GM11168 (cell line): Measurements from ENCODE around the gene SNTN.
"Not testable (repeated sequence)": the region's sequence is repeated elsewhere in the genome, so short reads cannot be mapped to it uniquely, and the experiment has no call there.

Source experiments
- in situ Hi-C: fragments of 300-500 bp; cut with MboI; formaldehyde crosslinking; loops from one replicate; pipeline ENCODE4 v1.12.0; 2022; ENCODE audit warnings: low sequenced_read_pairs; ENCODE audit not compliant: unreplicated experiment

Gene SNTN

DNA sequence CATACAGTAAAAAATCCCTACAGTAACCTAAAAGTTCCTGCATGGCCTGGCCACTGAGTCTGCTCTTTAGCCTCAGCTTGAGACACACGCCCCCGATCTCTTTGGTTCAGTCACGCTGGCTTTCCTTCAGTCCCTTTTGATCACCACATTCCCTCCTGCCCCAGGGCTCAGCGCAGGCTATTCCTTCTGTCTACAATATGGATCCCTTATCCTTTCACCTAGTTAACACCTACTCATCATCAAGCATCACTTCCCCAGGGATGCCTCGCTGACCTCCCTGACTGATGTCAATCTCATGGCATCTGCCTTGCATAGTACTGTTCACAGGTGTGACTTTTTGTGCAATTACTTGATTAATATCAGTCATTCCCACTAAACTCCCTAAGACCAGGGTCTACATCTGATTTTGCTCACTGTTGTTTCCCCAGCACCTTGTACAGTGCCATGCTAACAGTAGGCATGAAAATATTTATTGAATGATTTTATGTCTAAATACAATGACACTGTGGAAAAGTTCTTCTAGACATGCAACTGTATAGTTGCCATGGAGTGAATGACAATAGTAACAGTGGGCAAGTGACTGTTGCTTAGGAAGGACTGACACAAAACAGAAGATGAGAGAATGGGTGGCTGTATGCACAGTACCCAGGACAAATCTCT lies at the start of gene SNTN:
TSS of gene SNTN (plus strand) at position 610 of the 660 bp plus-strand sequence. CDS start at position 623, 13 bp downstream.
- in situ Hi-C loops = no loop called here

DNA sequence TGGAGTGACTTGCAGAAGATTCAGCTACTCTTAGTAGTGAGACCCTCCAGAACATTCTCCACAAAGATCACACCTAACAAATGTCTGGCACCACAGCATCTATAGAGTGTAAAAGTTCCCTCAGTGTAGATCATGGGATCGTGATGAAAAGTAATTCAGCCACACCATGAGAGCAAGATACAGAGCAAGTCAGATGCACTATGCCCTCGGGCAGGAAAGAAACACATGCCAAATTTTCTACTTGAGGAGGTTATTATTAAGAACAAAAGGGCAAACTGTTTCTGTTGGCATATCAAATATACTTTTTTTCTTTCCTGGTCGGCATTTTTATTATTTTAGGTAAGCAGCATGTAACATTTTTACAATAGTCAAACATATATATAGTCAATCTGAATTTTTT lies 44.8 kb upstream of the SNTN start:
- in situ Hi-C loops = no loop called here

DNA sequence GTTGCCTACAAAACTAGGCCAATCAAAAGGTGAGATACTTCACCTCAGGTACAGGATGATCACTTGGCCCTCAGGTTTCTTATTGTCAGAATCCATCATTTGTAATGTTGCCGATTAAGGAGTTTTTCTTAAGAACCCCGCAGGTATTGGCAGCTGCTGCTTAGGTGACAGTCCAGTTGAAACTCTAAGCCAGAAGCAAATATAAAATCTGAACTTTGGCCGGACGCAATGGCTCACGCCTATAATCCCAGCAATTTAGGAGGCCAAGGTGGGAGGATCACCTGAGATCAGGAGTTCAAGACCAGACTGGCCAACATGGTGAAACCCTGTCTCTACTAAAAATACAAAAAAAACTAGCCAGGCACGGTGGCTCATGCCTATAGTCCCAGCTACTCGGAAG lies 43.1 kb upstream of the SNTN start:
- in situ Hi-C loops = no loop called here

DNA sequence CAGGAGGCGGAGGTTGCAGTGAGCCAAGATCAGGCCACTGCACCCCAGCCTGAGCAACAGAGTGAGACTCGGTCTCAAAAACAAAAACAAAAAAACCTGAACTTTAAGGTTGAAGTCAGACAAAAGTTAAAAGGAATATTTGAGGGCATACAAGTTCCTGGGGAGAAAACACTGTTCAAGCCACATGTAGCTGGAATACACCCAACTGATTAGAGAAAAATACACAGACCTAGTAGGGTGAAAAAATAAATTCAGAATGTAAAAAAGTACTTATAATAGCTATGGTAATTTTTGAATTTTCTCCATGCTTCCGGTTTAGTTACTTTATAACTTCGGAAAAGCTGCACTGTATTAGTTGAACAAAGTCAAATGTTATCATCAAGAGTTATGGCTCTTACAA lies 42.6 kb upstream of the SNTN start:
- in situ Hi-C loops = no loop called here

DNA sequence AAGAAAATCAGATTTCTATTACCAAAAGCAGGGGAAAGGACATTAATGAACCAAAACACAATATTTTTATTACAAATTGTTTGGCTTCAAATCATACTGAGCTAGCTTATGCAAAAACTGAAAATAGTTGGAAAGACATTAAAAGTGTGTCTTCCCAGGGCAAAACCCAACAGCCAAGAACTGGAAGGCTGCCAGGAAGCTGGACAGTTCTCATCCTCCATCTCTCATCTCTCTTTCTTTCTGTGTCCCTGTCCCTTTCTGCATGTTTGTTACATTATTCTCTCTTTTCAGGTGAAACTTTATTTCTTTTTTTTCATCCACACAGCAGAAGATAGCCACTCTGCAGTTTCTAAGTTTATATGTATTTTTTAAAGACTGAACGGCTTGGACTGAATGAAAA lies 41.1 kb upstream of the SNTN start:
- in situ Hi-C loops = no loop called here

DNA sequence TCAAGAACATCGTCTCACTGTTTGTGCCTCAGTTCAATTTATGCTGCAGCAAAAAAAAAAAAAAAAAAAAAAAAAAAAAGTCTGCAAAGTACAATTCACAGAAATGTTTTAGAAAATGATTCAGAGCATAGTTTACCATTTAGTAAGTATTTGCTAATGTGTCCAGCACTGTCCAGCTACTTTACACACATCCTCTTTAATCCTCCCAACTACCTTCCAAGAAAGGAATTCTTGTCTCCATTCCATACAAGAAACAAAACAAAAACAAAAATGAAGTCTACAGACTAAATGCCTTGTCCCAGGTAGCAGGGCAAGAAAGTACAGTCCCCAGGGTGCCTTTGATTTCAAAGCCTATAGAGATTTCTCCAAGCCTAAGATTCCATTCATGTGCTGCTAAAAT lies 38.9 kb upstream of the SNTN start:
- in situ Hi-C loops = no loop called here

DNA sequence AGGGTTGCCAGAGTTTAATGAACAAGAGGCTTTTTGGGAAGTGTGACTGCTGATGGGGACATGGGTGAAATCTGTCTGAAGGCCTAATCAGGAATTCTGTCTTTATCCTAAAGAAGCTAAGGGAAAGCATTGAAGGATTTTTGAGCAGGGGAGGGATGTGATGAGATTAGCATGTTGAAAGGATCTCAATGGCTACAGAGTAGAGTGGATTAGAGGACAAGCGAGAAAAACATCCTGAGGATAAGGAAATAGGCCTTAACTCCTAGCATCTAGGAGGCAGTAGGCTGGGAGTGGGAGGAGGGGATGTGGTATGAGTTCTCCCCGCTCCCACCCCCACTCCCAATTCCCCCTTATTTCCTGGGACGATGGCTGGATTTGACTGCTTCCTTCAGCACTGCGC lies 35.1 kb upstream of the SNTN start:
- in situ Hi-C loops = no loop called here

DNA sequence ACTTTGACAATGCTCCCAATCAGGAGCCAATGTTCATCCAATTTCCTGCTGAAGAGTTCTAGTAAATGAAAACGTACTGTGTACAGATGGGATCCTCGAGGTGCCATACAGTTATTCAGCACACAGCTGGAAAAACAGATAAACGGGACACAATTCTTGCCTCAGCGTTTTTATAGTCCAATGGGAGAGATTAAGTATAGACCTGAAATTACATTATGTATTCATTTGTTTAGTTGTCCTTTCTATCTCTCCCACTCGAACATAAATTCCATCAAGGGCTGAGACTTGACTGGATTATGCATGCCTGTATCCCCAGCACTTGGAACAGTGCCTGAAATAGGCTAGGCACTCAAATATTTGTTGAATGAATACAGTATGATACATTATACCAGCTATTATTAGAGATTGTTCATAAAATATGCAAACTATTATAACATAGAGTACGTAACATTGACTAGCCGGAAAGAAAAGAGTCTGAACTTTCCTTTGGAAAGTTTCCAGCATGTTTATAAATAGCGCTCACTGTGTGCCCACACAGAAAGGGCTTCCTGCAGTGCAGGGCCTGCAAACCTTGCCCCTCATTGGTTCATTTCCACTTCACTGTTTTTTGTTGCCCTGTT lies 27.4 kb upstream of the SNTN start:
- in situ Hi-C loops = no loop called here

DNA sequence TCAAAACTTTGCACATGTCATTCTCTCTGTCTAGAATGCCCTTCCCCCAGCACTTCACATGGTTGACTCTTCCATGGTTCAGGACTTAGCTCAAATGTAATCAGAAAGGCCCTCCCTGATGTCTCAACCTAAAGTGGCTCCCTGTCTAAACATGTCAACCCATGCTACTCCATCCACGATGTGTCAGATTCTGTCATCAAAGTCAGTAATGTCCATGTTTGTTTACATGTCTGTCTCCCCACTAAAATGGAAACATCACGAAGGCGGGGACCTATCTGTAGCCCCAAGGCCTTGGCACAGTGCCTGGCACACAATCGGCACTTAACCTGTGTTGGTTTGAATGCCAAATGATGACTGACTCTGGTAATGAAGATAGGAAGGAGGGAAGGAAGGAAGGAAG lies 20.8 kb upstream of the SNTN start:
- in situ Hi-C loops = no loop called here

DNA sequence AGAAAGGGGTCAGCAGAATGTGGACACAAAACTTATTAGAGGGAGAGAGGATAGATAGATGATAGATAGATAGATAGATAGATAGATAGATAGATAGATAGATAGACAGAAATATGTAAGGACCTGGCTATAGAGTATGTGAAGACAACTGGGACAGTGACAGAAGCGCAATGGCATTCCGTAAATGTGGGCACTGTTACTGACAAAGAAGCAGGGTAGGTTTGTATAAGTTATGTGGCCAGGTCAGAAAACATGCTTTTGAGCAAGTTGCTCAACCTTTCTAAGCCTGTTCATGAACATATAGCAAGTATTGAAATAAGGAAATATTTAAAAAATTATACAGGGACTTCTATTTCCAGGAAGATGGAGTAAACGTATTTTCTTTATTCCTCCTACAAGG lies 17.3 kb upstream of the SNTN start:
- in situ Hi-C loops = no loop called here

DNA sequence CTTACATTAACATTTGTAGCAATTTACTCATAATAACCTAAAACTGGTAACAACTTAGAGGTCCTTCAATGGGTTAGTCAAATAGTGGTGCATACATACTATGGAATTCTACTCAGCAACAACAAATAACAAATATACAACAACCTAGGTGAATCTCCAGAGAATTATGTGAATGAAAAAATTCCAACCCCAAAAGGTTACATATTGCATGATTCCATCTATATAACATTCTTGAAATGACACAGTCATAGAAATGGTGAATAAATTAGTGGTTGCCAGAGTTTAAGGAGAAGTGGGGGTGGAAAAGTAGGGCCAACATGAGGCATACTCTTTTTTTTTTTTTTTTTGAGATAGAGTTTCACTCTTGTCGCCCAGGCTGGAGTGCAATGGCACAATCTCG lies 12.7 kb upstream of the SNTN start:
- in situ Hi-C loops = no loop called here

DNA sequence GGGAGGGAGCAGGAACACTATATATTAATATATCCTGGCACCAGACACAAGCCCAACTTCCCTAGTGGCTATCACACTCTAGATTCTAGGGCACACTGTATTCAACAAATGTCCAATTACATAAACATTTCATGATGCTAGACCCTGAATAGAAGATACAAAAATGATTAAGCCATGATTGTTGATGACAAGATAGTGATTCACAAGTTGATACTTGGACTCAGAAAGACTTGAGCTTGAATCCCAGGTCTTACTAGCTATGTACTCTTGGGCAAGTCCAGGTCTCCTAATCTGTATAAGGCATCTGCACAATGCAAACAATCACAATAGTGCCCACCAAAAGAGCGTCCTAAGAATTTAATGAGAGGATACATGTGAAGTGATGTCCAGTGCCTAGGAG lies 10.0 kb upstream of the SNTN start:
- in situ Hi-C loops = no loop called here

DNA sequence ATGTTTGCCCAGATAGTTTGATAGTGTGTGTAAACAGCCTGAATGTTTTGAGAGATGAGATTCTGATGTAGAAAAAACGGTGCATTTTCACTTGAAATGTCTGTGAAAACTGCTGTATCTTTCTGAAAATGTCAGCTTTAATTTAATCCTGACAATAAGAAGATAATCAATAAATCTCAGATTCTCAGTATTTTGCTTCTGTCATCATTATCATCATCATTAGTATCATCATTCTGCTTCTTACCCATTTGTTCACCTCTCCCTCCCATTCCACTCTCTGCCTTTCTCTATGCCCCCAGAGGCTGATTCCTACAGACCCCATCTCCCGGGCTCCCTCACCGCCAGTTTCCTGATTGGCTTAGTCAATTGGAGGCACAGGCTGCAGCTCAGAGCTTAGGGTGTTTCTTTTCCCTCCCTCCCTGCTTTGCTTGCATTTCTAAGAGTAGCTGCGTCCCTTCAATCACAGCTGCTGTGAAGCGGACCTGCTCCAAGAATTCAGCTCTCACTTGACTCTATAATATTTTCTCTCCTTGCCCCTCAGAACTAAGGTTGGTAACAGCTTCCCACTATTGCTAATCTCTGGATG lies 8.2 kb upstream of the SNTN start:
- in situ Hi-C loops = no loop called here

DNA sequence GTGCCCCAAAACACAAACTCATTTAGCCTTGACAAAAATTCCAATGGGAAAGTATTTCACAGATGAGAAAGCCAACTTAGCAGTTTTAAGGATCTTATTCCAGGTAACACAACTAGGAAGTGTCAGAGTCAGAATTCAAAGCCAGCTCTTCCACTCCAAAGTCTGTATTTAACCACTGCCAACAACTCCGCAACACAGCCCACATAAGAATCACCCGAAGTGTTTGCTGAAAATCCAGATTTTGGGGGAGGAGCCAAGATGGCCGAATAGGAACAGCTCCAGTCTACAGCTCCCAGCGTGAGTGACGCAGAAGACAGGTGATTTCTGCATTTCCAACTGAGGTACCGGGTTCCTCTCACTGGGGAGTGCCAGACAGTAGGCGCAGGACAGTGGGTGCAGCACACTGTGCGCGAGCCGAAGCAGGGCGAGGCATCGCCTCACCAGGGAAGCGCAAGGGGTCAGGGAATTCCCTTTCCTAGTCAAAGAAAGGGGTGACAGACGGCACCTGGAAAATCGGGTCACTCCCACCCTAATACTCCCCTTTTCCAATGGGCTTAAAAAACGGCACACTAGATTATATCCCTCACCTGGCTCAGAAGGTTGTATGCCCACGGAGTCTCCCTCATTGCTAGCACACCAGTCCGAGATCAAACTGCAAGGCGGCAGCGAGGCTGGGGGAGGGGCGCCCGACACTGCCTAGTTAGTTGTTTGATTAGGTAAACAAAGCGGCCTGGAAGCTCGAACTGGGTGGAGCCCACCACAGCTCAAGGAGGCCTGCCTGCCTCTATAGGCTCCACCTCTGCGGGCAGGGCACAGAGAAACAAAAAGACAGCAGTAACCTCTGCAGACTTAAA lies 7.3 kb upstream of the SNTN start:
- in situ Hi-C loops = not testable (repeated sequence)

DNA sequence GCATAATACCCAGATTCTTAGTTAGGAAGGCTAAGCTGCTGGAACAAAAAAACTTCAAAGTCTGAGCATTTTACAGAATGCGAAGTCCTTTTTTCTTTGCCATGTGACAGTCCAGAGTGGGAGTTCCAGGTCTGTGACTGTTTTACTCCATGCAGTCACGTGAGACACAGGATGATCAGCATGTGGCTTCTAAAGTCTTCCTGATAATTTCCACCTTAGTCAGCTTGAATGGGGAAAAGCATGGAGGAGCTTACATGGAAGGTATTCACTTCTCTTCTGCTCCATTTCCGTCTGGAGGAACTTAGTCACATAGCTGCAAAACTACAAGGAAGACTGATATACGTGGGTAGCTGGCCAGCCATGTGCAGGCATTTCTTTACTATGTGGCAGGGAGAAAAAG lies 1.7 kb downstream of the SNTN start:
- in situ Hi-C loops = no loop called here

DNA sequence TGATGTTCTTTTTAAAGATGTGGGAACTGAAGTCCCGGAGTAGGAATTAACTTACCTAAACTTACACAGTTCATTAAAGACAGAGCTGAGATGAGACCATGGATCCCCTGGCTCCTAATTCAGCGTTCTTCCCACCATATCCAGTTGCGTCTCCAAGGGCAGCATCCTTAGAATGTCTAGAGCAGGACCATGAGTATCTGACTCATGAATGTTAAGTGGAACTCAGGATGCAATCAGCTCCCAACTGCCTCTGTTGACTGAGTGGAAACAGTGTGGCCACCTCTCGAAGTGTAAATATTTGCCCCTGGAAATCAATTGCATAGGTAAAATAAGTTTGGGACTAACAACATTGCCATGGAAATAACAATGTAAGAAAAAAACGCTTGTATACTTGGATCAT lies 2.5 kb downstream of the SNTN start:
- in situ Hi-C loops = no loop called here

DNA sequence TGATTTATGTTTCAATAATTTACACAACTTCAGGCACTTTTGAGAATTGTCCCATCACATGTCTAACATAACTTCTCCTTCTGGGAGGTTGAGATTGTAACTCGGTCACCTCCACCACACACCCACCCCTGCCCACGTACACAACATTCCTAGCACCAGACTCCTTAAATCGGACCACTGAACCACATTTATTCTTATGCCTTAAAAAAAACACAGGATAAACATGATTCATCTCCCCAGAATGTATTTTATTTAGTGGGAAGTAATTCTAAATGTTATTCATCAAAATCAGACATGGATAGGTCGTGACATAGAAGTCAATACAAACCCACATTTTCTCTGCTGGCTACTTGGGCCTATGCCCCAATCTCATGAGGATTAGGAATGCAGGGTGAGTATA lies 3.0 kb downstream of the SNTN start:
- in situ Hi-C loops = no loop called here

DNA sequence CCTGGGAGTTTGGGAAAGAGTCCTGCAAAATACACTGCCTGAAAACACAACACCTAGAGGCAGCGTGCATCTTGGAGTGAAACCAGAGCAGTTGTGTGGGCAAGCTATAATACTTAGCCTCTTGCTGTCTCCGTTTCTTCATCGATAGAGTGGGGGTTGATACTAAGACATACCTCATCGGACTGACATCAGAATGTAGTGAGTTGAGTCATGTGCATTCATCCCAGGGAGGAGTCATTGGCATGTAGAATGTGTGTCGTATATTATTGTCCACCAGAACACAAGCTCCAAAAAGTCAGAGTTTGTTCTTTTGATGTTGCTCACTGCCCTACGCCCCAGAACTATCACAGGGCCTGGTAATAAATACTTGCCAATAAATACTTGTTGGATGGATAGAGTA lies 4.3 kb downstream of the SNTN start:
- in situ Hi-C loops = no loop called here

DNA sequence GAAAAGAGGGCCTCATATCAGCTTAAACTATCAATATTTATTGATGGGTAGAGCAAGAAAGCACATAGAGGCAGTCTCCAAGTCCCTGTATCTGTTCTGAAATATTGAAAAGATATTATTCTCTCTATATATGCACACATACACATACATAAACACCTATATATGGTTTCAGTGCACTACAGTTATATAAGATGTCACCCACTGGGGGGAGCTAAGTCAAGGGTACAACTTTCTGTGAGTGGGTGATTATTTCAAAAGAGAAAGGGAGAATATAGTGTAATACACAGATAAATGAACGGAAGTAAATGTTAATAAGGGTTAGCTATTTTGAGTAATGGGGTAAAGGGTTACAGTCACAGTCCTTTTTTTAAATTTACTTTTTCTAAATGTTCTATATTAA lies 8.8 kb downstream of the SNTN start:
- in situ Hi-C loops = no loop called here

DNA sequence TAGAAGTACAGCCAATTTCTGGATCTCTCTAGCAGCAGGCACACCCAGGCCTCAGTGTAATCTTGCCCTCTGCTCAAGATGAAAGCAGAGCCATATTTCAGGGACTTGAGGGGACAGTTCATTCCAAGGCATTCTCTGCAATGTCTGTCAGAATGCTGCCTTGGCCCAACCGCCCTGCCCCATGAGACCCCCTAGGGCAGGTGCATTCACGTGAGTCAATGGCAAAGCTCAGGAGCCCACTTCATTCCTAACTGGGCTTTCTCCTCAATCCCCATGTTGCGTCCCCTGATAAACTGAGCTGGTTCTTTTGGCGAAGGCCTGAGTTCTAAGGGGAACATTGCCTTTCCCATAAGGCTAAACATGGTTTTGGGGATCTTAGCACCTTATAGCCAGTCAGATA lies 9.5 kb downstream of the SNTN start:
- in situ Hi-C loops = no loop called here

DNA sequence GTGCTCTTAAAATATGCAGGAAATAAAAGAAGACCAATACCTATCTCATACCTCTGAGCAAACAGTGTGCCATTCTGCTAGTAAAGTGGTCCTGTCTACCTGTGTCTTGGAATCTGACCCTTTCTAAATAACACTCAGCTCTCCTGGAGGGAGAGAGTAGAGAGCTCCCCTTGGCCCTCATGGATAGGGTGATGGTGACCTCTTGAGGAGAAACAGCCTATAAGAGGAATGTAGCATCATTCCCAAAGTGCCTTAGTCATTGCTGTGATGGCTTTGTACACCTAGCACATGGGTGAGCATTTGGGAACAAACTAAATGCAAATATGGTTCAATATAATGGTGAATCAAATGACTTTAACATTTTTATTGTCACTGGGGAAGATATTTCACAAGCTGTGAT lies 10.0 kb downstream of the SNTN start:
- in situ Hi-C loops = no loop called here
